Right lobe of liver (tissue), 6 donors: ENCODE results near the gene RORB. TPM values are rescaled to one million over a fixed set of nuclear protein-coding genes. Genes with fewer than 3 reads are reported as not detected.

ENCODE experiments used
- ATAC-seq, 4 donors: fragments of 200-7000 bp; cut with Tn5 transposase; one replicate each; pipeline ENCODE4 v1.9.1; 2020; ENCODE audit warnings: mild to moderate bottlenecking in 4 of 4, moderate library complexity in 4 of 4
- DNase-seq, 3 donors: peaks; one replicate each; pipeline ENCODE4 v3.0.0-alpha.2; 2020
- H3K27ac ChIP-seq, 3 donors: fragments of 200-600 bp; one replicate each; pipeline ENCODE4 v1.8.0; 2022
- H3K27me3 ChIP-seq, 2 donors: fragments of 200-600 bp; one replicate each; pipeline ENCODE4 v1.8.0; 2022
- H3K36me3 ChIP-seq, 4 donors: fragments of 200-600 bp; sonication (generic) in 1 of 4; one replicate each; pipeline versions ENCODE4 v1.5.1 to v1.8.0; 2017 to 2022; ENCODE audit warnings: control low read depth in 1 of 4
- H3K4me1 ChIP-seq, 4 donors: fragments of 200-600 bp; sonication (generic) in 1 of 4; one replicate each; pipeline versions ENCODE4 v1.5.1 to v1.8.0; 2017 to 2022; ENCODE audit warnings: control low read depth in 1 of 4
- H3K4me3 ChIP-seq, 3 donors: fragments of 200-600 bp; one replicate each; pipeline ENCODE4 v1.8.0; 2022
- H3K9me3 ChIP-seq, 4 donors: fragments of 200-600 bp; sonication (generic) in 1 of 4; one replicate each; pipeline versions ENCODE4 v1.5.1 to v1.8.0; 2017 to 2022; ENCODE audit warnings: control low read depth in 1 of 4
- CTCF ChIP-seq, 4 donors: fragments of 200-600 bp in 3 of 4; fragments of 450-650 bp in 1 of 4; IDR thresholded peaks; one replicate each; pipeline versions ENCODE4 v1.5.1 to v1.8.0; 2016 to 2022; ENCODE audit warnings: antibody characterized with exemption in 4 of 4, mild to moderate bottlenecking in 2 of 4
- POLR2A ChIP-seq: fragments of 450-650 bp; IDR thresholded peaks from one replicate; pipeline ENCODE4 v1.6.1; 2017; ENCODE audit warnings: antibody characterized with exemption, mild to moderate bottlenecking
- whole genome bisulfite sequencing: methylation state at CpG from one replicate; pipeline ENCODE4 v1.1.6; 2018; ENCODE audit warnings: low coverage, low lambda C conversion rate; ENCODE audit not compliant: insufficient coverage; ENCODE audit errors: missing lambda C conversion rate; 5-methylcytosine and 5-hydroxymethylcytosine counted together
- intact Hi-C, 2 donors: fragments of 100-400 bp; cut with DNase I; formaldehyde crosslinking; loops; one replicate each; pipeline versions ENCODE4 v1.11.2 to v1.14.1; 2022
- total RNA-seq, 6 experiments: library from RNA; depleted of rRNA in 2 of 6; stranded (reverse); fragments of >200 nt in 2 of 6; fragmentation: NEBNext Ultra II Directional in 3 of 6; extraction: Animal tissue kit (Norgen Biotek cat#: 25700) in 3 of 6; gene quantifications; one replicate each; pipeline versions ENCODE4 v1.1.0 to v1.2.4, GENCODE V29; 2016 to 2023
- donor health status: DM: no; HTN: yes; CAD: no.
- donor health status: DM: no; HTN: no; CAD: no.
- donor health status: DM: no; HTN: no; CAD: no.
- donor health status: DM: no; HTN: yes; CAD: no.
- donor health status: DM: no; HTN: yes; CAD: no.

RORB gene
- total RNA-seq, 6 experiments from 2014 or later: 0.04 to 0.62 (median 0.61) TPM; not detected in 3

GRCh38 chr9:74499111-74499601 is 2.0 kb downstream of the RORB start:
- peaks cover 4 to 13% of the 10 kb centered on the region in 2 donors for H3K27me3 ChIP-seq
- H3K4me1 ChIP-seq: peaks cover 0 to 18% (median 5%) of the 10 kb centered on the region in 4 donors
- H3K9me3 ChIP-seq: no peaks in the 10 kb centered on the region
- H3K27ac ChIP-seq: no peak overlapping the region
- TF ChIP-seq POLR2A (no peak), CTCF (IDR thresholded peaks at IDR 0.05) (no peak)
- H3K4me3 ChIP-seq: no peak overlapping the region
- WGBS: 4% methylated on average over 15 of the region's 19 CpGs
- DNase-seq: no peak
- no peaks in the 10 kb centered on the region for H3K36me3 ChIP-seq
- no peak for ATAC-seq
- intact Hi-C loops: no loop called here

GRCh38 chr9:74499770-74500583 is 2.8 kb downstream of the RORB start:
- peaks cover 4 to 13% of the 10 kb centered on the region in 2 donors for H3K27me3 ChIP-seq
- H3K4me3 ChIP-seq: no peak overlapping the region
- no peak overlapping the region for H3K27ac ChIP-seq
- no peaks in the 10 kb centered on the region for H3K36me3 ChIP-seq
- ATAC-seq (no peak), DNase-seq (no peak)
- 5% methylated on average over 28 of the region's 32 CpGs for WGBS
- TF ChIP-seq POLR2A (no peak), CTCF (IDR thresholded peaks at IDR 0.05) (no peak)
- H3K9me3 ChIP-seq: no peaks in the 10 kb centered on the region
- intact Hi-C loops: no loop called here
- H3K4me1 ChIP-seq: peaks cover 0 to 18% (median 5%) of the 10 kb centered on the region in 4 donors

GRCh38 chr9:74500584-74500924 is 3.4 kb downstream of the RORB start:
- no peak overlapping the region for H3K4me3 ChIP-seq
- TF ChIP-seq POLR2A: no peak
- no peak for TF ChIP-seq CTCF (IDR thresholded peaks at IDR 0.05)
- H3K27ac ChIP-seq: no peak overlapping the region
- WGBS: 5% methylated on average over 14 of the region's 14 CpGs
- no peak for DNase-seq
- intact Hi-C loops: no loop called here
- H3K27me3 ChIP-seq: peaks cover 4 to 13% of the 10 kb centered on the region in 2 donors
- no peaks in the 10 kb centered on the region for H3K9me3 ChIP-seq
- H3K4me1 ChIP-seq: peaks cover 0 to 18% (median 5%) of the 10 kb centered on the region in 4 donors
- ATAC-seq: no peak
- H3K36me3 ChIP-seq: no peaks in the 10 kb centered on the region

GRCh38 chr9:74501570-74501969 is 4.4 kb downstream of the RORB start:
- no peak overlapping the region for H3K27ac ChIP-seq
- DNase-seq (no peak), ATAC-seq (no peak)
- no peak overlapping the region for H3K4me3 ChIP-seq
- H3K9me3 ChIP-seq: no peaks in the 10 kb centered on the region
- peaks cover 4 to 8% of the 10 kb centered on the region in 2 donors for H3K27me3 ChIP-seq
- no peak for TF ChIP-seq CTCF (IDR thresholded peaks at IDR 0.05)
- TF ChIP-seq POLR2A: no peak
- intact Hi-C loops: no loop called here
- peaks cover 0 to 16% (median 5%) of the 10 kb centered on the region in 4 donors for H3K4me1 ChIP-seq
- WGBS: 32% methylated on average over 2 of the region's 2 CpGs
- no peaks in the 10 kb centered on the region for H3K36me3 ChIP-seq
